OCI-LY1 (cell line): ENCODE results near the gene TMPO.

ENCODE experiments used
- H2AFZ ChIP-seq: fragments of 200-600 bp; sonication (generic), shearing (Covaris generic); 2 replicates; pipeline ENCODE4 v1.6.0; 2014; ENCODE audit warnings: antibody characterized with exemption, mild to moderate bottlenecking, low read length
- H3F3A ChIP-seq: fragments of 200-600 bp; sonication (generic), shearing (Covaris generic); 2 replicates; pipeline ENCODE4 v1.6.0; 2014; ENCODE audit warnings: mild to moderate bottlenecking, antibody characterized with exemption, low read length, moderate library complexity; ENCODE audit not compliant: insufficient read depth
- H3K27ac ChIP-seq: fragments of 200-600 bp; sonication (generic); 2 replicates; pipeline ENCODE4 v1.5.1; 2014; ENCODE audit warnings: low read length, mixed run types, mild to moderate bottlenecking, low read depth; ENCODE audit not compliant: poor library complexity, severe bottlenecking
- H3K27me3 ChIP-seq: fragments of 200-600 bp; sonication (generic); 2 replicates; pipeline ENCODE4 v1.6.0; 2014; ENCODE audit warnings: antibody characterized with exemption, mild to moderate bottlenecking, low read length, moderate library complexity; ENCODE audit not compliant: insufficient read depth
- H3K36me3 ChIP-seq: fragments of 200-600 bp; sonication (generic); 2 replicates; pipeline ENCODE4 v1.6.1; 2014; ENCODE audit warnings: mild to moderate bottlenecking, antibody characterized with exemption, low read length, moderate library complexity, mixed read lengths; ENCODE audit not compliant: insufficient read depth
- H3K4me1 ChIP-seq: fragments of 200-600 bp; sonication (generic); 2 replicates; pipeline ENCODE4 v1.5.1; 2014; ENCODE audit warnings: mild to moderate bottlenecking, low read length, moderate library complexity; ENCODE audit not compliant: insufficient read depth, severe bottlenecking
- H3K4me2 ChIP-seq: fragments of 200-600 bp; sonication (generic), shearing (Covaris generic); 2 replicates; pipeline ENCODE4 v1.6.1; 2014; ENCODE audit warnings: low read length
- H3K4me3 ChIP-seq: fragments of 200-600 bp; sonication (generic); 2 replicates; pipeline ENCODE4 v1.5.1; 2014; ENCODE audit warnings: low read length, low read depth, mild to moderate bottlenecking, mixed read lengths; ENCODE audit not compliant: poor library complexity, severe bottlenecking
- H3K79me2 ChIP-seq: fragments of 200-600 bp; shearing (Covaris generic); 2 replicates; pipeline ENCODE4 v1.6.1; 2016; ENCODE audit warnings: mixed run types, low read length, mixed read lengths; ENCODE audit not compliant: insufficient read depth
- H3K9ac ChIP-seq: fragments of 200-600 bp; sonication (generic), shearing (Covaris generic); 2 replicates; pipeline ENCODE4 v1.6.1; 2014; ENCODE audit warnings: mild to moderate bottlenecking, low read length, mixed read lengths
- H3K9me2 ChIP-seq: fragments of 200-600 bp; sonication (generic), shearing (Covaris generic); 2 replicates; pipeline ENCODE4 v1.6.1; 2014; ENCODE audit warnings: low read depth, mild to moderate bottlenecking, low read length, mixed read lengths
- H3K9me3 ChIP-seq: fragments of 200-600 bp; shearing (Covaris generic); 2 replicates; pipeline ENCODE4 v1.6.1; 2014; ENCODE audit warnings: low read length, mixed read lengths
- H4K20me1 ChIP-seq: fragments of 200-600 bp; sonication (generic), shearing (Covaris generic); 2 replicates; pipeline ENCODE4 v1.6.0; 2016; ENCODE audit warnings: mild to moderate bottlenecking, low read length; ENCODE audit not compliant: insufficient read depth
- CTCF ChIP-seq: fragments of 200-600 bp; sonication (generic), shearing (Covaris generic); IDR thresholded peaks from 2 replicates; pipeline ENCODE4 v1.5.1; 2017; ENCODE audit warnings: mild to moderate bottlenecking, antibody characterized with exemption, low read length, moderate library complexity, mixed read lengths
- EZH2 ChIP-seq: fragments of 200-600 bp; sonication (generic), shearing (Covaris generic); IDR thresholded peaks from 2 replicates; pipeline ENCODE4 v1.8.0; 2017; ENCODE audit warnings: borderline replicate concordance, mixed run types, mild to moderate bottlenecking, antibody characterized with exemption, low read length, moderate library complexity, mixed read lengths

The TMPO gene

DNA sequence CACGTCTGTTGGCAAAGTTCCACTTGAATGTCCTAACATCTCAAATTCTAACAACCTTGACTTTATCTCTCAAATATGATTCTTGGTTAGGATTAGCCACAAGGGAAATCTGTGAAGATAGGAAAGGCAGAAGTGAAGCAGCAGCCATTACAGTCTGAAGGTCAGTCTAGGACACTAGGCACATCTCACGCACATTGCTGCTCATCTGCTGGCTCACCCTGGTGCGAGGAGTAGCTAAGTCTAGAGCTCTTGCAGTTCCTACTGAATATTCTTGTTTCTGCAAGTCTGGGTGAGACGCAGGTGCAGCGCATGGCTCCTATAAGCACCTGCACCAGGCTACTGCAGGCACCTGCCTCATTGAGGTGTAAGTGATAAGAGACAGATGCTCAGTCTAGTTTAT lies 71.7 kb downstream of the TMPO start:
- no peaks in the 10 kb centered on the region for H3K4me1 ChIP-seq
- TF ChIP-seq EZH2 (no peak), CTCF (no peak)

GRCh38 chr12:98591209-98591608 lies 75.8 kb downstream of the TMPO start:
- no peak overlapping the region for H2AFZ ChIP-seq
- no peaks in the 10 kb centered on the region for H3F3A ChIP-seq
- H3K9me3 ChIP-seq: no peaks in the 10 kb centered on the region
- H3K4me1 ChIP-seq: peaks cover 22% of the 10 kb centered on the region
- H3K4me2 ChIP-seq: no peak overlapping the region
- H3K27me3 ChIP-seq: no peaks in the 10 kb centered on the region
- H3K9ac ChIP-seq: no peak overlapping the region
- 0 out of 2 replicates have a peak, but pooled peaks cover 4% of the 10 kb centered on the region for H4K20me1 ChIP-seq
- H3K27ac ChIP-seq: no peak overlapping the region
- peaks cover 23% of the 10 kb centered on the region for H3K36me3 ChIP-seq
- H3K79me2 ChIP-seq: peaks cover 27% of the 10 kb centered on the region
- H3K9me2 ChIP-seq: no peaks in the 10 kb centered on the region
- H3K4me3 ChIP-seq: no peak overlapping the region
- TF ChIP-seq CTCF (no peak), EZH2 (no peak)

More for the DNA sequence above, 71.7 kb downstream of the TMPO start:
- Histone ChIP-seq H3K27me3 (no peaks in the 10 kb centered on the region), H3K9me3 (no peaks in the 10 kb centered on the region), H4K20me1 (no peaks in the 10 kb centered on the region), H3F3A (no peaks in the 10 kb centered on the region), H3K36me3 (no peaks in the 10 kb centered on the region), H3K9me2 (no peaks in the 10 kb centered on the region), H2AFZ (no peak overlapping the region), H3K27ac (no peak overlapping the region), H3K9ac (no peak overlapping the region), H3K79me2 (no peaks in the 10 kb centered on the region), H3K4me2 (no peak overlapping the region), H3K4me3 (no peak overlapping the region)

DNA sequence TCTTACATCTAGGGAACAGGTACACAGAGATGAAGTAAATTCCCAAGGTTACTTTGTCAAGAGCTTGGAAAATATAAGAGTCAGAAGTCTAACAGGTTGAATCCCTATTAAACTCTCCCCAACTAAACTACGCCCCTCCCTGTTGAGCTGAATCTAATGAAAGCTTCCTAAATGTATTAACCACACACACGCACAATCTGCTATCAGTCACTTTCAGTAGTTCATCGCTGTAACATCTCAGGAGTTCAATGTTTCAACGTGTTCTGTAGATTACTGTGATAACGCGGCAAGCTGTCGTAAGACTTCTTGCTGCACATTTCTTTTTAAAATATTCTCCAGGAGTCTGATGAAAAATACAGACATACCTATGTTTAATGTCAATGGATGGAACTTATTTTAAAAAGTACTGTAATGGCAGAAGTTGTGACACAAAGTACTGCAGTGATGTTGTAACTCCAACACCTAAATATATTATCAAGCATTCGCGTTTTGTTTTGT lies 77.5 kb downstream of the TMPO start:
- Histone ChIP-seq H3K27ac (peak overlapping the region; percentile 59), H3K4me3 (peak overlapping the region; percentile 100), H2AFZ (peak overlapping the region; percentile 35; the same call in 1 of the 2 replicates), H3K79me2 (peaks cover 37% of the 10 kb centered on the region), H4K20me1 (0 out of 2 replicates have a peak, but pooled peaks cover 4% of the 10 kb centered on the region), H3K36me3 (peaks cover 40% of the 10 kb centered on the region), H3K9ac (peak overlapping the region; percentile 69), H3K9me2 (no peaks in the 10 kb centered on the region), H3K9me3 (no peaks in the 10 kb centered on the region), H3F3A (no peaks in the 10 kb centered on the region), H3K4me1 (peaks cover 27% of the 10 kb centered on the region), H3K4me2 (peak overlapping the region; percentile 77), H3K27me3 (no peaks in the 10 kb centered on the region)
- no peak for TF ChIP-seq EZH2
- TF ChIP-seq CTCF: no peak
